ENCODE measurements around the gene WDR33. TPM values are rescaled to one million over a fixed set of nuclear protein-coding genes. Genes with fewer than 3 reads are reported as not detected.
A peak's percentile ranks its signal among the peaks of the same experiment; 100 is the strongest.

WDR33 gene
- total and polyA plus RNA-seq, 4 donors = 8.2 to 37.5 (median 22.4) TPM

GRCh38 chr2:127733816-127734537 is 77.0 kb downstream of the WDR33 start:
- peak overlapping the region in 1 of 3 donors; percentile 15 for H3K4me3 ChIP-seq (ENCODE audit: low read depth in 1 of 3, low read length in 3 of 3)
- H3K4me1 ChIP-seq (ENCODE audit: control insufficient read depth in 4 of 4, insufficient read depth in 4 of 4, low read length in 3 of 4) = peaks cover 10 to 44% (median 25%) of the 10 kb centered on the region in 4 donors
- TF ChIP-seq, protein P1, sequence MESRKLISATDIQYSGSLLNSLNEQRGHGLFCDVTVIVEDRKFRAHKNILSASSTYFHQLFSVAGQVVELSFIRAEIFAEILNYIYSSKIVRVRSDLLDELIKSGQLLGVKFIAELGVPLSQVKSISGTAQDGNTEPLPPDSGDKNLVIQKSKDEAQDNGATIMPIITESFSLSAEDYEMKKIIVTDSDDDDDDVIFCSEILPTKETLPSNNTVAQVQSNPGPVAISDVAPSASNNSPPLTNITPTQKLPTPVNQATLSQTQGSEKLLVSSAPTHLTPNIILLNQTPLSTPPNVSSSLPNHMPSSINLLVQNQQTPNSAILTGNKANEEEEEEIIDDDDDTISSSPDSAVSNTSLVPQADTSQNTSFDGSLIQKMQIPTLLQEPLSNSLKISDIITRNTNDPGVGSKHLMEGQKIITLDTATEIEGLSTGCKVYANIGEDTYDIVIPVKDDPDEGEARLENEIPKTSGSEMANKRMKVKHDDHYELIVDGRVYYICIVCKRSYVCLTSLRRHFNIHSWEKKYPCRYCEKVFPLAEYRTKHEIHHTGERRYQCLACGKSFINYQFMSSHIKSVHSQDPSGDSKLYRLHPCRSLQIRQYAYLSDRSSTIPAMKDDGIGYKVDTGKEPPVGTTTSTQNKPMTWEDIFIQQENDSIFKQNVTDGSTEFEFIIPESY (IDR thresholded peaks at IDR 0.05) = no peak
- no peak for TF ChIP-seq HNF4G (IDR thresholded peaks at IDR 0.05)
- TF ChIP-seq RXRA (IDR thresholded peaks at IDR 0.05) = no peak
- TF ChIP-seq HNF4A (conservative IDR thresholded peaks at IDR 0.05) = no peak
- TF ChIP-seq, protein P2, sequence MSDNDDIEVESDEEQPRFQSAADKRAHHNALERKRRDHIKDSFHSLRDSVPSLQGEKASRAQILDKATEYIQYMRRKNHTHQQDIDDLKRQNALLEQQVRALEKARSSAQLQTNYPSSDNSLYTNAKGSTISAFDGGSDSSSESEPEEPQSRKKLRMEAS (IDR thresholded peaks at IDR 0.05) = no peak
- TF ChIP-seq REST (IDR thresholded peaks at IDR 0.05) = no peak
- TF ChIP-seq NR2F2 (IDR thresholded peaks at IDR 0.05) = no peak
- TF ChIP-seq RAD21 (IDR thresholded peaks at IDR 0.05) = no peak
- TF ChIP-seq JUND (IDR thresholded peaks at IDR 0.05) = no peak
- TF ChIP-seq GABPA (IDR thresholded peaks at IDR 0.05 in 1 of 2, conservative IDR thresholded peaks at IDR 0.05 in 1 of 2) = no peak
- no peak for TF ChIP-seq FOXA1 (IDR thresholded peaks at IDR 0.05)
- no peak overlapping the region for H3K9ac ChIP-seq (ENCODE audit: low read depth in 1 of 2, low read length in 2 of 2)
- no peaks in the 10 kb centered on the region for H3K36me3 ChIP-seq (ENCODE audit: control insufficient read depth in 4 of 4, insufficient read depth in 3 of 4, low read depth in 1 of 4, low read length in 3 of 4)
- WGBS = 38% methylated on average over 5 of the region's 5 CpGs
- no peaks in the 10 kb centered on the region for H3K27me3 ChIP-seq (ENCODE audit: control insufficient read depth in 4 of 4, insufficient read depth in 4 of 4, low read length in 3 of 4)
- no peaks in the 10 kb centered on the region for H3K9me3 ChIP-seq (ENCODE audit: control insufficient read depth in 4 of 4, low read length in 3 of 4)
- DNase-seq (ENCODE audit: low spot score) = no peak
- no peak overlapping the region for H3K27ac ChIP-seq (ENCODE audit: low read depth in 1 of 2, low read length in 2 of 2)

DNA sequence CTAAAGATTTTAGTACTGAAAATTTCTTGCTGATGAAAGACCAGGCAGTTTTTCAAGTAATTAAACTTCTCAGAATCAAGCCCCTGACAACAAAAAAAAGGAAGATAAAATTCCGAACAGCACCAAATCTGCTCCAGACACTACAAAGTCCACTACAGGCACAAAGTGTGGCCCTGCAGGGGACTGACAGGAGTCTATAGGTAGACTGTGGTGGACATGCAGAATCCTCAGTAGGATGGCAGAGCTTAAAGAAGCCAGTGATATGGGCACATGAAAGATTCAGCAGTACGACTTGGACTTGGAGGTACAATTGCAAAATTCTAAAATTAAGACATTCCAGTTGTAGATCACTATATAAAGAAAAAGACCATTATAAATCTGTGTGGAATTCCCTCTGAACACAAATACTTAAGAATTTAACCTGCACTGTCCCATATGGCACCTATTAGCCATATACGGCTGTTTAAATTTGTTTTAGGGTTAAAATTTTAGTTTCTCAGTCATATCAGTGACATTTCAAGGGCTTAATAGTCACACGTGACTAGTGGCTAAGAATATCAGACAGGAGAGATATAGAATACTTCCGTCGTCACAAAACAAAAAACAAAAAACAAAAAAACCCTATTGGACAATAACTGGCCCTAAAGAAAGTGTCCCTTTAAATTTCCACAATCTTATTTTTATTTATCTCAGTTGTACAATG is 77.7 kb downstream of the WDR33 start:
- WGBS = 84% methylated on average over 6 of the region's 6 CpGs
- Histone ChIP-seq H3K4me3 (ENCODE audit: low read depth in 1 of 3, low read length in 3 of 3) (no peak overlapping the region), H3K27me3 (ENCODE audit: control insufficient read depth in 4 of 4, insufficient read depth in 4 of 4, low read length in 3 of 4) (no peaks in the 10 kb centered on the region), H3K4me1 (ENCODE audit: control insufficient read depth in 4 of 4, insufficient read depth in 4 of 4, low read length in 3 of 4) (peaks cover 10 to 39% (median 20%) of the 10 kb centered on the region in 4 donors), H3K27ac (ENCODE audit: low read depth in 1 of 2, low read length in 2 of 2) (no peak overlapping the region), H3K36me3 (ENCODE audit: control insufficient read depth in 4 of 4, insufficient read depth in 3 of 4, low read depth in 1 of 4, low read length in 3 of 4) (no peaks in the 10 kb centered on the region), H3K9me3 (ENCODE audit: control insufficient read depth in 4 of 4, low read length in 3 of 4) (no peaks in the 10 kb centered on the region), H3K9ac (ENCODE audit: low read depth in 1 of 2, low read length in 2 of 2) (no peak overlapping the region)
- DNase-seq (ENCODE audit: low spot score) = no peak
- TF ChIP-seq FOXA2 (IDR thresholded peaks at IDR 0.05) = no peak
- TF ChIP-seq, protein P3, sequence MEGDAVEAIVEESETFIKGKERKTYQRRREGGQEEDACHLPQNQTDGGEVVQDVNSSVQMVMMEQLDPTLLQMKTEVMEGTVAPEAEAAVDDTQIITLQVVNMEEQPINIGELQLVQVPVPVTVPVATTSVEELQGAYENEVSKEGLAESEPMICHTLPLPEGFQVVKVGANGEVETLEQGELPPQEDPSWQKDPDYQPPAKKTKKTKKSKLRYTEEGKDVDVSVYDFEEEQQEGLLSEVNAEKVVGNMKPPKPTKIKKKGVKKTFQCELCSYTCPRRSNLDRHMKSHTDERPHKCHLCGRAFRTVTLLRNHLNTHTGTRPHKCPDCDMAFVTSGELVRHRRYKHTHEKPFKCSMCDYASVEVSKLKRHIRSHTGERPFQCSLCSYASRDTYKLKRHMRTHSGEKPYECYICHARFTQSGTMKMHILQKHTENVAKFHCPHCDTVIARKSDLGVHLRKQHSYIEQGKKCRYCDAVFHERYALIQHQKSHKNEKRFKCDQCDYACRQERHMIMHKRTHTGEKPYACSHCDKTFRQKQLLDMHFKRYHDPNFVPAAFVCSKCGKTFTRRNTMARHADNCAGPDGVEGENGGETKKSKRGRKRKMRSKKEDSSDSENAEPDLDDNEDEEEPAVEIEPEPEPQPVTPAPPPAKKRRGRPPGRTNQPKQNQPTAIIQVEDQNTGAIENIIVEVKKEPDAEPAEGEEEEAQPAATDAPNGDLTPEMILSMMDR (IDR thresholded peaks at IDR 0.05; ENCODE audit: low read depth, low read length, missing input control) = no peak
- TF ChIP-seq FOXA1 (IDR thresholded peaks at IDR 0.05) = no peak
- TF ChIP-seq, protein P2 (IDR thresholded peaks at IDR 0.05) = no peak
- TF ChIP-seq, protein P4, sequence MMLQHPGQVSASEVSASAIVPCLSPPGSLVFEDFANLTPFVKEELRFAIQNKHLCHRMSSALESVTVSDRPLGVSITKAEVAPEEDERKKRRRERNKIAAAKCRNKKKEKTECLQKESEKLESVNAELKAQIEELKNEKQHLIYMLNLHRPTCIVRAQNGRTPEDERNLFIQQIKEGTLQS (IDR thresholded peaks at IDR 0.05) = no peak
- no peak for TF ChIP-seq HNF4A (conservative IDR thresholded peaks at IDR 0.05)
- no peak for TF ChIP-seq REST (IDR thresholded peaks at IDR 0.05)
- TF ChIP-seq TAF1 (conservative IDR thresholded peaks at IDR 0.05) = no peak
- TF ChIP-seq EGR1 (IDR thresholded peaks at IDR 0.05; ENCODE audit: low read depth in 2 of 2) = no peak
- no peak for TF ChIP-seq JUND (IDR thresholded peaks at IDR 0.05)

Data from liver (tissue), 9 donors.